ENCODE measurements around the gene LCT. TPM values are rescaled to one million over a fixed set of nuclear protein-coding genes. Genes with fewer than 3 reads are reported as not detected.
"Not testable (repeated sequence)": the region's sequence is repeated elsewhere in the genome, so short reads cannot be mapped to it uniquely, and the experiment has no call there.

Gene LCT
- polyA plus RNA-seq, 1 donor, result 0.03 TPM

GRCh38 chr2:135831180-135831812, 5.7 kb downstream of the LCT start:
- DNase-seq, result no peak

- DNase-seq, result no peak
Measured at GRCh38 chr2:135829378-135830135, 7.4 kb downstream of the LCT start.

- DNase-seq, result no peak
Measured at GRCh38 chr2:135826544-135826943, 10.4 kb downstream of the LCT start.

- DNase-seq, result no peak
Measured at GRCh38 chr2:135825550-135826176, 11.3 kb downstream of the LCT start.

- no peak for DNase-seq
Measured at GRCh38 chr2:135825131-135825530, 11.9 kb downstream of the LCT start.

- no peak for DNase-seq
Measured at GRCh38 chr2:135822855-135823254, 14.1 kb downstream of the LCT start.

GRCh38 chr2:135821190-135821589, 15.8 kb downstream of the LCT start:
- DNase-seq, result no peak

- DNase-seq, result no peak
Measured at GRCh38 chr2:135820003-135820618, 16.9 kb downstream of the LCT start.

- DNase-seq, result no peak
Measured at GRCh38 chr2:135818937-135819610, 17.9 kb downstream of the LCT start.

GRCh38 chr2:135817951-135818350, 19.0 kb downstream of the LCT start:
- DNase-seq, result no peak

GRCh38 chr2:135817466-135817865, 19.5 kb downstream of the LCT start:
- DNase-seq, result no peak

- DNase-seq, result no peak
Measured at GRCh38 chr2:135815269-135815668, 21.7 kb downstream of the LCT start.

GRCh38 chr2:135812907-135813511, 24.0 kb downstream of the LCT start:
- DNase-seq, result no peak

GRCh38 chr2:135807874-135808273, 29.1 kb downstream of the LCT start:
- DNase-seq, result not testable (repeated sequence)

GRCh38 chr2:135803278-135803677, 33.7 kb downstream of the LCT start:
- no peak for DNase-seq

- DNase-seq, result no peak
Measured at GRCh38 chr2:135802350-135802749, 34.6 kb downstream of the LCT start.

GRCh38 chr2:135800513-135801460, 36.2 kb downstream of the LCT start:
- no peak for DNase-seq

GRCh38 chr2:135799738-135800137, 37.2 kb downstream of the LCT start:
- DNase-seq, result no peak

GRCh38 chr2:135798762-135799161, 38.2 kb downstream of the LCT start:
- no peak for DNase-seq

GRCh38 chr2:135798275-135798705, 38.7 kb downstream of the LCT start:
- no peak for DNase-seq

All from left kidney (tissue), 2 donors.